HepG2 (cell line): Measurements from ENCODE around the gene EBF3.

ENCODE experiments used
- MAFK ChIP-seq, 2 experiments: IDR thresholded peaks in 1 of 2; conservative IDR thresholded peaks in 1 of 2; 2 replicates each; pipeline ENCODE4 v1.6.1; 2011; ENCODE audit warnings: improper control_type of control experiment in 2 of 2, low read length in 2 of 2
- POLR2AphosphoS5 ChIP-seq: IDR thresholded peaks from 2 replicates; pipeline ENCODE4 v1.6.1; 2012; ENCODE audit warnings: low read depth, low read length

GRCh38 chr10:129897871-129898626, 66.0 kb downstream of the EBF3 start:
- TF ChIP-seq POLR2AphosphoS5 (no peak), MAFK (conservative IDR thresholded peaks at IDR 0.05 in 1 of 2, IDR thresholded peaks at IDR 0.05 in 1 of 2; ENCODE audit: low read length in 2 of 2) (no peak)
